Keratinocyte (primary cell): Measurements from ENCODE around the gene OGG1.

Source experiments
- CTCF ChIP-seq, 3 experiments: IDR thresholded peaks in 1 of 3; conservative IDR thresholded peaks in 1 of 3; optimal IDR thresholded peaks in 1 of 3; 2 replicates in 2 of 3; 3 replicates in 1 of 3; pipeline versions ENCODE3 to v1.5.1; 2011; ENCODE audit warnings: low read length in 3 of 3, mild to moderate bottlenecking in 3 of 3, moderate library complexity in 2 of 3, control low read depth in 1 of 3, inconsistent platforms in 1 of 3; ENCODE audit not compliant: insufficient read depth in 2 of 3; ENCODE audit errors: extremely low read depth in 1 of 3
- EZH2 ChIP-seq: IDR thresholded peaks from one replicate; pipeline ENCODE4 v1.6.1; 2012; ENCODE audit warnings: inconsistent platforms, mild to moderate bottlenecking, low read length, moderate library complexity

GRCh38 chr3:9781978-9782603 lies 32.3 kb downstream of the OGG1 start:
- no peak for TF ChIP-seq CTCF (optimal IDR thresholded peaks at IDR 0.05 in 1 of 3, IDR thresholded peaks at IDR 0.05 in 1 of 3, conservative IDR thresholded peaks at IDR 0.05 in 1 of 3; ENCODE audit: extremely low read depth in 1 of 3, insufficient read depth in 2 of 3, low read length in 3 of 3)
- no peak for TF ChIP-seq EZH2
